Common myeloid progenitor, CD34-positive (primary cell): ENCODE data around the gene SECISBP2L.

Experiments used
- CTCF ChIA-PET: fragments of 350-600 bp; sonication (Branson Sonifier 250); formaldehyde crosslinking; loops from one replicate; lab custom pipeline; 2021; ENCODE audit warnings: antibody characterized with exemption; lab: Charles Lee
- POLR2A ChIA-PET: fragments of 350-600 bp; sonication (Branson Sonifier 250); formaldehyde crosslinking; loops from one replicate; lab custom pipeline; 2021; ENCODE audit warnings: antibody characterized with exemption; lab: Charles Lee
- DNase-seq, 3 donors: peaks; one replicate each; pipeline versions ENCODE4 v3.0.0 to v3.0.0-alpha.2; 2013
- H3K27ac ChIP-seq, 2 experiments: 1 replicate in 1 of 2; 2 replicates in 1 of 2; pipeline ENCODE4 v1.7.0; 2013; ENCODE audit warnings: inconsistent platforms in 2 of 2, low read length in 2 of 2, mild to moderate bottlenecking in 2 of 2, low read depth in 1 of 2, moderate library complexity in 1 of 2; ENCODE audit not compliant: severe bottlenecking in 2 of 2, insufficient read depth in 1 of 2, poor library complexity in 1 of 2
- H3K27me3 ChIP-seq, 5 experiments: replicated peaks in 2 of 5; 1 replicate in 3 of 5; 2 replicates in 2 of 5; pipeline versions ENCODE4 v1.6.1 to v1.7.0; 2013; ENCODE audit warnings: low read length in 4 of 5, mild to moderate bottlenecking in 2 of 5, moderate library complexity in 2 of 5, inconsistent platforms in 1 of 5; ENCODE audit not compliant: insufficient read depth in 5 of 5, control insufficient read depth in 4 of 5
- H3K36me3 ChIP-seq, 4 experiments: 1 replicate in 2 of 4; 2 replicates in 2 of 4; pipeline versions ENCODE4 v1.6.1 to v1.7.0; 2013; ENCODE audit warnings: low read length in 3 of 4, control low read depth in 1 of 4, mild to moderate bottlenecking in 1 of 4; ENCODE audit not compliant: control insufficient read depth in 4 of 4, insufficient read depth in 4 of 4
- H3K4me1 ChIP-seq, 4 experiments: 1 replicate in 3 of 4; 2 replicates in 1 of 4; pipeline versions ENCODE4 v1.6.1 to v1.7.1; 2013; ENCODE audit warnings: low read length in 3 of 4, mild to moderate bottlenecking in 3 of 4, control low read depth in 1 of 4, inconsistent platforms in 1 of 4, moderate library complexity in 1 of 4; ENCODE audit not compliant: control insufficient read depth in 4 of 4, insufficient read depth in 4 of 4; ENCODE audit errors: control extremely low read depth in 1 of 4
- H3K4me3 ChIP-seq, 7 experiments: 1 replicate in 4 of 7; 2 replicates in 3 of 7; pipeline versions ENCODE4 v1.5.1 to v1.7.0; 2013; ENCODE audit warnings: mild to moderate bottlenecking in 7 of 7, low read length in 6 of 7, moderate library complexity in 6 of 7, inconsistent platforms in 2 of 7, low read depth in 2 of 7, control low read depth in 1 of 7; ENCODE audit not compliant: insufficient read depth in 4 of 7, control insufficient read depth in 1 of 7; ENCODE audit errors: extremely low read depth in 1 of 7
- H3K9me3 ChIP-seq, 5 experiments: 1 replicate in 4 of 5; 2 replicates in 1 of 5; pipeline versions ENCODE4 v1.6.1 to v1.7.1; 2013; ENCODE audit warnings: low read length in 4 of 5, mild to moderate bottlenecking in 2 of 5, inconsistent platforms in 1 of 5, low read depth in 1 of 5, moderate library complexity in 1 of 5; ENCODE audit not compliant: control insufficient read depth in 4 of 5, insufficient read depth in 2 of 5; ENCODE audit errors: control extremely low read depth in 1 of 5
- WGBS: methylation state at CpG from one replicate; pipeline ENCODE4 v1.1.5; 2013; ENCODE audit not compliant: insufficient coverage; 5-methylcytosine and 5-hydroxymethylcytosine counted together

Gene SECISBP2L

DNA sequence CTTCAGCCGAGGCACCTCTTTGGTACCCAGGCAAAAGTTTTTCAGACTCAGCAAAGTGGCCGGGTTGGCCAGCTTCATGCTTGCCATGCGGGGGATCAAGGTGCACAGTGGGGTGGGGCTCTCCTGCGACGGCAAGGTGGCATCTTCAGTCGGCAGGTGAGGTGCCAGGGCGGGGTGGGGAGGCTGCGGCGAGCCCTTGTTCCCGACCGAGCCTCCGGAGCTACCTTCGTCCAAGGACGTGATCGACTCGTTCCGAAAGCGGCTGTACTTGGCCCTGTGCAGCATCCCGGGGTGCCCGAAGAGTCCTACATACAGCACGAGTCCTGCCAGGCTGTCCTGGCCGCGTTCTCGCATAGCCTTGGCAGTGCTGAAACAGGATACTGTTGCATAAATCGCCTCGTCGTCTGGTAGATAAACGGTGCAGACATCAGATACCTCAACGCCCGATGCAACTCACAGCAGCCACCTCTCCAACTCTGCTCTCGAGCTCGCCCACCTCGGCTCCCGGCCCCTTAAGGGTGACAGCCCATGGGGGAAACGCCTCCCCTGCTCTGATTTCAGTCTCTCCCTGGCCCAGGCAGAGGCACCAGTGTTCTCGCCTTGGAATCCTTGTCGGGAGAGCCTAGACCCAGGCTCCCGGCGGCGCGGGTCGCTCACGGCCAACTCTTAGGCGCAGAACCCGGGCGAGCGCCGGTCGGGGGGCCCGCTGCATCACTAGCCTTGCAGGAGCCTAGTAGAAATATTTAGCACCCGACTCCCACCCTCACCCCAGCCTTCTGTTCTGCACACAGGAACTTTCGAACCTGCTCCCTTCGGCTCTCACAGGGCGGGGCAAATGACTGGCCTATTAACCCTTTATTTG lies 83.4 kb downstream of the SECISBP2L start:
- CTCF ChIA-PET, result interaction anchor here (1.0 to 7.4 kb wide), 6 partner anchors 13 to 101 kb away, joined by 3 to 41 read pairs (median 3); no protein-coding TSS in a partner anchor
- Histone ChIP-seq H3K4me3 (peak overlapping the region; percentile 18 to 76 (median 60)), H3K4me1 (peaks cover 9 to 37% (median 21%) of the 10 kb centered on the region in 4 experiments), H3K9me3 (no peaks in the 10 kb centered on the region), H3K27ac (no peak overlapping the region), H3K36me3 (no peaks in the 10 kb centered on the region), H3K27me3 (peaks cover 0 to 40% (median 18%) of the 10 kb centered on the region in 5 experiments)
- peak in 2 of 3 donors; percentile 31 to 50 for DNase-seq
- 31% methylated on average over 37 of the region's 54 CpGs for WGBS
- POLR2A ChIA-PET, result no interaction called here

DNA sequence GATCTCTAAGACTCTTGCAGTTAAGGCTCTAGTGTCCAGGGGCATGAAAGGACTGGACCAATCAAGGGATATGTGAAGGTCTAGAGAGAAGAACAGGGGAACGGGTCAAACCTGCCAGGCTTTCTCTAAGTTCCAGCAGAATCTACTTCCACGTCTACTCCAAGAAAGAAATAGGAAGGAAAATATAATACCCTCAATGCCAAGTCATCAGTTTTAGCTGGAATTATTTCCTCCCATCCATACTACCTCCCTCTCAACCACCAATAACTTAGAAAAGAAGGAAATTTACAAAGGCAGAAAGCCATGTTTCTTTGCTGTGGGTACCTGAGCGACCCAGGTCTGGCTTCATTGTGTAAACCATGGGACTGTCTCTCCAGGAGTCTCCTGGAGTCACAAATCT lies 90.3 kb downstream of the SECISBP2L start:
- Histone ChIP-seq H3K4me1 (no peaks in the 10 kb centered on the region), H3K27me3 (peaks cover 0 to 2% (median 0%) of the 10 kb centered on the region in 5 experiments), H3K27ac (no peak overlapping the region), H3K36me3 (no peaks in the 10 kb centered on the region), H3K4me3 (no peak overlapping the region), H3K9me3 (no peaks in the 10 kb centered on the region)
- POLR2A ChIA-PET, result no interaction called here
- CTCF ChIA-PET, result interaction anchor here (0.8 kb wide), 1 partner anchor 145 kb away, joined by 3 read pairs; the partner anchor contains the start of gene CEP152
- 100% methylated on average over 1 of the region's 3 CpGs for WGBS
- DNase-seq, result no peak

DNA sequence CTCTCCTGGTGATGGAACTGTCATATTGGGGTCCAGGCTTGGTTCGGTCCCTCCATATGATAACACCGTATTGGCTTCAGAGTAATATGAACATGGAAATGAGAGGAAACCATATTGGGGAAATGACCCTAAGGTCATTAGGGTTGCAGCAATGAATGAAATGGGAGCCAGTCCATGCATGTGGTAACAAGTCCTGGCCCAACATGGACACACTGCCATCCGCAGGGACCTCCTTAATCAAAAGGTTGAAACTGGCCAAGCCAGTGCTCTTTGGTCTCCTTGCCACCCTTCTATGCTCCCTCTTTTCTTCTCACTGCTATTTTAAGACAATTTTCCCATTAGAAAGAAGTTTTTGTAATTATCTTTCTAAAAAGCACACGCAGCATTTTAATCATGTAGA lies 90.9 kb downstream of the SECISBP2L start:
- WGBS, result 100% methylated on average over 4 of the region's 4 CpGs
- no peaks in the 10 kb centered on the region for H3K36me3 ChIP-seq
- H3K27me3 ChIP-seq, result peaks cover 0 to 2% (median 0%) of the 10 kb centered on the region in 5 experiments
- ChIA-PET POLR2A (no interaction called here), CTCF (no interaction called here)
- H3K9me3 ChIP-seq, result no peaks in the 10 kb centered on the region
- H3K27ac ChIP-seq, result no peak overlapping the region
- H3K4me1 ChIP-seq, result no peaks in the 10 kb centered on the region
- DNase-seq, result no peak
- no peak overlapping the region for H3K4me3 ChIP-seq

GRCh38 chr15:48954538-48954937 lies 91.7 kb downstream of the SECISBP2L start:
- Histone ChIP-seq H3K27ac (no peak overlapping the region), H3K36me3 (no peaks in the 10 kb centered on the region), H3K27me3 (no peaks in the 10 kb centered on the region), H3K4me1 (no peaks in the 10 kb centered on the region), H3K4me3 (no peak overlapping the region), H3K9me3 (no peaks in the 10 kb centered on the region)
- POLR2A ChIA-PET, result no interaction called here
- WGBS, result 98% methylated on average over 5 of the region's 5 CpGs
- CTCF ChIA-PET, result no interaction called here
- no peak for DNase-seq

DNA sequence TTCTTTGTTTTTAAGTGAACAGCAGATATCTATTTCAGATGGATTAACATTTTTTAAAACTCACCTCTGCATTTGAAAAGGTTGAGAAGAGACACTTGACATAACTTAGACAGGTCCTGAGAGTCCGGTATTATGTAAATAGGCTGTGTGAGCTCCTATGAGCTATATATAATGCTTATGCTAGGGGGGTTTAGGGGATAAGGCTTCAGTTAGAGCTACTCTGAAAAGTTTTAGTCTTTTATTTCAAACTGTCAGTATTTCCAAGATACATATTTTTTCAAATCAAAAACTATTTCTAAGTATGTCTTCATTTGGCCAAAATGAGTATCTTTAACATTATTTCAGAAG lies 99.4 kb downstream of the SECISBP2L start:
- no CpG with 5 or more reads among the region's 1 CpG for WGBS
- Histone ChIP-seq H3K4me1 (peaks cover 0 to 17% (median 7%) of the 10 kb centered on the region in 4 experiments), H3K9me3 (no peaks in the 10 kb centered on the region), H3K4me3 (no peak overlapping the region), H3K27me3 (no peaks in the 10 kb centered on the region), H3K27ac (peak overlapping the region in 1 of 2 experiments; percentile 8), H3K36me3 (no peaks in the 10 kb centered on the region)
- POLR2A ChIA-PET, result no interaction called here
- CTCF ChIA-PET, result no interaction called here
- DNase-seq, result no peak

GRCh38 chr15:48946074-48946839 lies 100.0 kb downstream of the SECISBP2L start:
- Histone ChIP-seq H3K9me3 (no peaks in the 10 kb centered on the region), H3K4me1 (peaks cover 0 to 17% (median 7%) of the 10 kb centered on the region in 4 experiments), H3K27ac (peak overlapping the region in 1 of 2 experiments; percentile 8), H3K4me3 (no peak overlapping the region), H3K36me3 (no peaks in the 10 kb centered on the region), H3K27me3 (no peaks in the 10 kb centered on the region)
- 0% methylated on average over 1 of the region's 5 CpGs for WGBS
- ChIA-PET CTCF (interaction anchor here (1.2 kb wide), 1 partner anchor 68 kb away, joined by 4 read pairs; the partner anchor contains the start of gene EID1), POLR2A (no interaction called here)
- DNase-seq, result peak; percentile 50 to 90 (median 77)
